Embryonic facial prominence (tissue), 1 donor: ENCODE measurements around the gene RPS6KA4.

Source experiments
- DNase-seq: peaks from one replicate; pipeline ENCODE4 v3.0.0-alpha.2; 2016; ENCODE audit errors: extremely low spot score

The RPS6KA4 gene

DNA sequence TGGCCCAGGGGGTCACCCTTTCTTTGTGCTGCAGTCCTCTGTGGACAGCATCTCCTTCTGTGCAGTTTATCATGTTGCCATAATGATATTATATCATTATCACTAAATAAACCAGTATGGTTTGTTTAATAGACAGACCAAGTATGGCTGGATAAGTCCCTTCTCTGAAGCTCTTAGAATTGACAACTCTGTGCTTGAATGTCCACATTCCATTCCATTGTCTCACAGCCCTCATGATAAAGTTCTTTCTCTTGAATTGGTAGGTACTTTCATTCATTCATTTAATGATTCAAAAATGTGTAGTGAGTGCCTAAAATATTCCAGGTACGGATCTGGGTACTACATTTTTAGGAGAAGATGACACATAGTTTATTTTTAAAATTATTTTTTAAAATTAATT is 7.8 kb downstream of the RPS6KA4 start:
- DNase-seq: no peak

DNA sequence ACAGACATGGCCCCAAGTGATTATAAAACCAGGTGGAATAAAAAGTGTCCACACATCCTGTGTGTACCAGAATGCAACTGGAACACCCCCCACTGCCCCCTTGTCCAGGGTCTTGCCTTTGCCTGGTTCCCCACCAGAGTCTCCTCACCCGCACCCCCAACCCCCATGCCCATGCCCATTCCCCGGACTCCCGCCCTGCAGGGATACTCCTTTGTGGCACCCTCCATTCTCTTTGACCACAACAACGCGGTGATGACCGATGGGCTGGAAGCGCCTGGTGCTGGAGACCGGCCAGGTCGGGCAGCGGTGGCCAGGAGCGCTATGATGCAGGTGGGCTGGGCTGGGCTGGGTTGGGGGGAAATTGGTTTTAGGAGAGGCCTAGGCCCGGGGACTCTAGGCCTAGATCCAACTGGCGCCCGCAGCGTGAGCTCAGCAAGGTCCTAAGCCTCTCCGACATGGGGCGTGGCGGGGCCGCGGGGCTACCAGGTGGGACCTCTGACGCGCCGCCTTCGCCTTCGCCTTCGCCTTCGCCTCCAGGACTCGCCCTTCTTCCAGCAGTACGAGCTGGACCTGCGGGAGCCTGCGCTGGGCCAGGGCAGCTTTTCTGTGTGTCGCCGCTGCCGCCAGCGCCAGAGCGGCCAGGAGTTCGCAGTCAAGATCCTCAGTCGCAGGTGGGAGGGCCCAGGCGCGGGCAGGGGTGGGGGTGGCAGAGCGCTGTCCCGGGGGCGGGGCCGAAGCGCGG is 9.1 kb downstream of the RPS6KA4 start:
- DNase-seq: no peak

DNA sequence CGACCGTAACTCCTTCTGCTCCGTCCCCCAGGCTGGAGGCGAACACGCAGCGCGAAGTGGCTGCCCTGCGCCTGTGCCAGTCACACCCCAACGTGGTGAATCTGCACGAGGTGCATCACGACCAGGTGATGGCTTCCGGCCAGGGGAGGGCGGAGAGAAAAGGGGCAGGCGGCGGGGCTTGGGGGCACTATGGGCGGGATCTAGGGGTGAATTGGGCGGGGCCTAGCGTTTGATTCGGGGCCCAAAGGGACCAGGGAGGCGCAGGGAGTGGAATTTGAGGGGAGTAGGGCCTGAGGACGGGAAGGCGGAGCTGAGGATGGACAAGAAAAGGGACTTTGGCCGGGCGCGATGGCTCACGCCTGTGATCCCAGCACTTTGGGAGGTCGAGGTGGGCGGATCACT is 9.7 kb downstream of the RPS6KA4 start:
- no peak for DNase-seq

DNA sequence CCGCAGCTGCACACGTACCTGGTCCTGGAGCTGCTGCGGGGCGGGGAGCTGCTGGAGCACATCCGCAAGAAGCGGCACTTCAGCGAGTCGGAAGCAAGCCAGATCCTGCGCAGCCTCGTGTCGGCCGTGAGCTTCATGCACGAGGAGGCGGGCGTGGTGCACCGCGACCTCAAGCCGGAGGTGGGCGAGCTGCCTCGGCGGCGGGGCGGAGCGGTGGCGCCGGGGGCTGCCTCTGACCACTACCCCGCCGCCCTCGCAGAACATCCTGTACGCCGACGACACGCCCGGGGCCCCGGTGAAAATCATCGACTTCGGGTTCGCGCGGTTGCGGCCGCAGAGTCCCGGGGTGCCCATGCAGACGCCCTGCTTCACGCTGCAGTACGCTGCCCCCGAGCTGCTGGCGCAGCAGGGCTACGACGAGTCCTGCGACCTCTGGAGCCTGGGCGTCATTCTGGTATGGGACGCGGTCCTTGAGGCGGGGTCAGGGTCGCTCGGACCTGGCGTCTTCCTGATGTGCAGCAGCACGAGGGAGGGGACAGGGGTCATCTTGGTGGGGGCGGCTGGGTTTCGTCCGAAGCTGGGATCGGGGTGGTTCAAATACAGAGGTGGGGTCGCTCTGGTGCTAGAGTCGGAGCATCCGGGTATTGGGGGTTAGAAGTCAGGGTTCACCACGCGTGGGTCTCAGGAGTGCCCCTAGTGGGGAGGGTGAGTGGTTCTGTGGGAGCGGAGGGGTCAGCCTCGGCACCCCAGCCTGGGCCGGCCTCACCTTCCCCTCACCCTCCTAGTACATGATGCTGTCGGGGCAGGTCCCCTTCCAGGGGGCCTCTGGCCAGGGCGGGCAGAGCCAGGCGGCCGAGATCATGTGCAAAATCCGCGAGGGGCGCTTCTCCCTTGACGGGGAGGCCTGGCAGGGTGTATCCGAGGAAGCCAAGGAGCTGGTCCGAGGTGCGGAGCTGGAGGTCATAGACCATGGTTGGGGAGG is 10.8 kb downstream of the RPS6KA4 start:
- no peak for DNase-seq

DNA sequence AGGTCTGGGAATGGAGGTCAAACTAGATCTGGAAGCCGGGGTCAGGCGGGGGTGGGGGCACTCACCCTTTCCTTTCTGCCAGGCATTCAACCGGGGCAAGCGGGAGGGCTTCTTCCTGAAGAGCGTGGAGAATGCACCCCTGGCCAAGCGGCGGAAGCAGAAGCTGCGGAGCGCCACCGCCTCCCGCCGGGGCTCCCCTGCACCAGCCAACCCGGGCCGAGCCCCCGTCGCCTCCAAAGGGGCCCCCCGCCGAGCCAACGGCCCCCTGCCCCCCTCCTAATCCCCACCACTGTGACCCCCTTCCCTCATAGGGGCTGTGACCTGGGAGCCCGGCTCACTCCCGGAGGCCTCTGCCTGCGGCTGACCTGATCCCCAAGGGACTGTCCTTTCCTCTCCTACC is 12.2 kb downstream of the RPS6KA4 start:
- DNase-seq: no peak

DNA sequence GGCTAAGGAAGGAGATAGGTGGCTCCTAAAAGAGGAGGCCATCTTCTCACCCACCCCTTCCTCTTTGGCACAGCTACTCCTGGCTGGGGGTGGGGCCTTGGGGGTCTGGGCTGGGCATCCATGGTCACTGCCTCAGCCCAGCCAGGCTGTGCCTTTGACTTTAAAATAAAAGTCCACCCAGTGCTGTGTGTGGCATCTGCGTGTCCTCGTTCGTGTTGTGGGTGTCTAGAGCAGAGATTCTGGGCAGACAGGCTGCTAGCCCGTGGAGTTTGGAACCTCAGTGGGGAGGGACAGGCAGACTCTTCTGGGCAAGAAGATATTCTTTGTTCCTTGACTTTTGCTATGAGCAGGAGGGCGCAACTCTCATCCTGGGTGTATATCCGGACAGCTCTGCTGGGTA is 13.1 kb downstream of the RPS6KA4 start:
- DNase-seq: no peak

DNA sequence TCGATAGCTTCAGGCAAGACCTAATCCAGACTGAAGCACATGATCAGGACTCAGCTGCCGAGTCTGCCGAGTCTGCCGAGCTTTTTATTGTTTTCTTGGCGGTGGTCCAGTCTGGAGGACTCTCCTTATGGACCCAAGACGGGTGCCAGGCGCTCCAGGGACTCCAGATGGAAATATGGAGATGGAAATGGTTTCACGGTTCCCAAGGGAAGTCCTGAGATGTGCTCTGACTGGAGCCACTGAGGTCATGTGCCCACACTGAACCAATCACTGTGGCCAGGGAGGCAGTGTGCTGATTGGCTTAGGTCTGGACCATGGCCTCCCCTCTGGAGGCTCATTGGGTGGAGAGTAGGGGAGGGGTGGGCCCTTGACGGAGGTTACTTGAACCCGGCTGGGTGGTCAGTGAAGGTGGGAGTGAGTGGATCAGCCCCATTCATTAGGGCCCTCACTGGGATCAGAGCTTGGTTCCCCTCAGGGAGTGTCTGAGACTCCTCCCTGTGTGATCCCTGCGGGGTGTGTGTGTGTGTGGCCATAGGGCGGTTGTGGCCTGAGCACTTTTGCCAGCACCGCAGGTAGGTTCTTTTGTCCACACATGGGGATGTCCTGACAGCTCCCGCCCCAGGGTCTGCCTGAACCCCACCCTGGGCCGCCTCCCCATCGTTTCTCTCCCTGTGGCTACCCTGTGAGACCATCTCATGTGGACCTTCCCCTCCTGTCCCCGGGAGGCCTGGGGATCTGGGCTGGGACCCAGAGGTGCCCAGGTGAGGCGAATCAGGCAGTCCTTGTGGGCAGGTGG is 14.0 kb downstream of the RPS6KA4 start:
- no peak for DNase-seq

DNA sequence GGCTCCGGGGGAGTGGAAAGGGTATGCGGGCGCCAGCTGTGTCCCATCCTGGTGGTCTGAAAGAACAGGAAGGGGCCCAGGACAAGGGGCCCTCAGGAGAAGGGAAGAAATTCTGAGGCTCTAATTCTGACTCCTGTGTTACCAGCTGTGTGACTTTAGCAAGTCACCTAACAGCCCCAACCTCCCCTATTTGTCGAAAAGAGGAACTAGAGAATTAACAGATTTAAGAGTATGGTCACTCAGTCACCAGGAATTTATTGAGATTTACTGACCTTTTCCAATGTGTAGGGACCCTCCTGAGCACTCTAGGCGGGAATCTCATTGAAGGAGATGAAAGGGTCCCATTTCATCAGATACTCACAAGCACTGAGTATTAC is 14.6 kb downstream of the RPS6KA4 start:
- DNase-seq: no peak

DNA sequence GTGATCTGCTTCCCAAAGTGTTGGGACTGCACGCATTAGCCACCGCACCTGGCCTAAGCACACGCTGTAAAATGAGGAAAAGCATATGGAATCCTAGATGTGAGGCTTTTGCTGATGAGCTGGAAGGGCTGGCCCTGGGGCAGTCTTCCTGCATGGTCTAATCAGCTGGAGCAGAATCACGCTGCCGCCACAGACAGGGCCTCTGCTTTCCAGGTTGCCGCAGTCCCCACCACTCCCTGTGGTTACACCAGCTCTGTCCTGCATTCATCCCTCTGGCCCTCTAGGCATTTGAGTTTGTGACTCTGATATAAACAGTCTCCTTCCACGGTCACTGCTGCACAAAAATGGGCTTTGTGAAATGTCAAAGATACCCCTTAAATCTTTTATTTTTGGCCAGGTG is 17.1 kb downstream of the RPS6KA4 start:
- no peak for DNase-seq

DNA sequence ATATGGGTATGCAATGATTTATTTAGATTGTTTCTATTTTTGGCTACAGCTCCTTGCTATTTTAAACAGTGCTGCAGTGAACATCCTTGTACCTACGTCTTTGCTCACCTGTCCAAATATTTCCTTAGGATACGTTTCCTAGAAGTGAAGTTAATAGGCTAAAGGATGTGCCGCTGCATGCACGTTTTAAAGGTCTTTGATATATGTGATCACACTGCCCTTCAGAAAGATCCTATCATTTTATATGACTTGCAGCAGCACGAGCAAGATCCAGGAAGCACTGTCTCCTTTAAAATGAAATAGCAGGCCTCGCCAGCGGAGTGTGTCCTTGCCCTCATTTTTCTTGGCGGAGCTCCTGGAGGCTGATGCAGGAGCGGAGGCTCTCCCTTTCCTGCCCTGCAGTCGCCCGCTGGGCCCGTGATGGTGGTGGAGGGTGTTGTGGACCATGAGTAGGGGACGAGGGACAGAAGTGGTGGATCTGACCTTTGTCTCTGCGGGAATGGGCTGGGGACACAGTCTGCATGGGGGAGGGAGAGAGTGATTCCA is 19.4 kb downstream of the RPS6KA4 start:
- no peak for DNase-seq

DNA sequence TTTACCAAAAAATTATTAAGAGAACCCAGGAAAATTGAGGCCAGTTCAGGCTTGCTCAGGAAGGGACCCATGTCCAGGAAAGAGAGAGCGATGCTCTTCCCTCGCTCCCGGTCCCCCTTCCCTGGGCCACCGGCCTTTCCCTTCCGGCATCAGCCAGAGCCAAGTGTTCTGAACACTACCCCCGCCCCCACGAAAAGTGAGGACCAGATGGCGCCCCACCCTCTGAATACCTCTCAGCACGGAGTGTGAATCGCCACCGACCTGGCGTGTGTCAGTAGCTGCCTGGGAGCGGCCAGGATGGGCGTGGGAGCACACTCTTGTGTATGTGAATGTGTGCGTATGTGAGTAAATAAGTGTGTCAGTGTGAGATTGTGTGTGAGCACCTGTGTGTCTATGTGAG is 20.2 kb downstream of the RPS6KA4 start:
- no peak for DNase-seq

DNA sequence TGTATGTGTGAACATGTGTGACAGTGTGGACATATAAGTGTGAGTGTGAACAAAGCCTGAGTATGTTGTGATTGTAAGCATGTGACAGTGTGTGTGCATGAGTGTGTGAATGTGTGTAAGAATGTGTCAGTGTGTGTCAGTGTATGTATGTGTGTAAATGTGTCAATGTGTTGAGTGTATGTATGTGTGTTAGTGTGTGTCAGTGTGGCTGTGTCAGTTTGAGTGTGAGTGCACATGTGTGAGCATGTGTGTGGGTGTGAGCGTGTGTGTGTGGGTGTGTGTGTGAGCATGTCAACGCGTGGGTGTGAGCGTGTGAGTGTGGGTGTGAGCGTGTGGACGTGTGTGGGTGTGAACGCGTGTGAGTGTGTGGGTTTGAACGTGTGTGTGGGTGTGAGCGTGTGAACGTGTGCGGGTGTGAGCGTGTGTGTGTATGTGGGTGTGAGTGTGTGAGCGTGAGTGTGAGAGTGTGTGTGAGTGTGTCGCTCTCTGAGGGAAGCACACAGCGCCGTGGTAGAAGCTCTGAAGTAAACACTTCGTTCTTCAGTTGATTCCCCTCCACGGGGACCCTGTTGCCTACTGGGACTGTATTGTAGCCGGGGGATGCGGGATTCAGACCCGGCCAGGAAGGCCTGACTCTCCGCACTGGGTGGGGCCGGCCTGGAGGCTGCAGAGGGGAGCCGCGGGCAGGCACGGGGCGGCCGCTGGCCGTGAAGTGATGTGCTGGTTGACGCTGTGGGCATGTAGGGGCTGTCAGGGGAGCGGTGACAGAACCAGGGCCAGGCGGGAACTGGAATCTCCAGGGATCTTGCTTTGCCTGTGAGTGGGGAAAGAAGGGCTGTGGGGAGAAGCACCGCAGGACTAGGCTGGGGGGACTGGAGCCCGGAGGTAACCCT is 21.1 kb downstream of the RPS6KA4 start:
- no peak for DNase-seq

DNA sequence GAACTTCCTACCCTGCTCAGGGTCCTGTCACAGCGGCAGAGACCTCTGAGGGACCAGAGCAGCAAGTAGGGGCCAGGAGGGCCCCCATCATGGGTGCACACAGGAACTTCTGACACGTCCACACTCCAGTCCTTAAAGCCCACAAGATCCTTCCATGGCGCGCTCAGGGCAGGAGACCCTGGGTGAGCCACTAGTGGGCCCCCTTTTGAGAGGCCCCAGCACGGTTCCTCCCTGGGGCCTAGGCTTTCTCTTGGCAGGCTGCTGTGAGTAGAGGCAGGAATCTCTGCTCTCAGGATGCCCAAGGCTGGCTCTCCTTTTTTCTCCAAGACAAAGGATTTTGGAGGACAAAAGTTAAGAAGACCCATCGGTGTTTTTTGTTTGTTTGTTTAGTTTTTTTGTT is 22.4 kb downstream of the RPS6KA4 start:
- DNase-seq: no peak

DNA sequence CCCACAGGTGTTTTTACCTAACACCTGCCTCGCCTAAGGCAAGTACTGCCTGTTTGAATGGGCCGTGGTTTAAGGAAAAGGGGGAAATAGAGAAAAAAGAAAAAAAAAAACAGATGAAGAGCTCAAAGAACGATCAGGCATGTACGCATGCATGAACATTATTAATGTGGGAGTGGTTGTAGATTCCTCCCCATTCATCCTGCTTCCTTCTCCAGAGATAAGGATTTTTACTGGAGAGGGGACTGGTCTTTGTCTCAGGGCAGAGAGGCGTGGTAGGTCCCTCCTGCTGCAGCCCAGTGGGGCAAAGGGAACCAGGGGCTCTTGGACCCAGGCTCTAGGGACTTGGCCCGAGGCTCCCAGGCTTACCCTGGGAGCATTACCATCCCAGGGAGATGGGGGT is 23.1 kb downstream of the RPS6KA4 start:
- DNase-seq: no peak

DNA sequence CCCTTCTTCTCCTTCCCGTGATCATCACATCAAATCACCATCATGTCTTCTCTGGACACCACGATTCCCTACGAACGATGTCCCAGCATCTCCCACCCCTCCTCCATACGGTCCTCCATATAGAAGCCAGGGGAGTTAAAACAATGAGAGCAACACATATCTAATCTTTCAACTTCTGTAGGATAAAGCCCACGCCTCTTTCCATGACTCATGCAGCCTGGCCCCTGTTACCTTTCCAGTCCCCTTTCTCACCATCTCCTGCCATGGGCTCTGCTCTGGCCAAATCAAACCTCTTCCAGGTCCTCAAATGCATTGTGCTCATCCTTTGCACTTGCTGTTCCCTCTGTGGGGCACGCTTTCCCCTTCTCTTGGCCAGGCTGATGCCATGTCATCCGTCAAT is 23.6 kb downstream of the RPS6KA4 start:
- DNase-seq: no peak

DNA sequence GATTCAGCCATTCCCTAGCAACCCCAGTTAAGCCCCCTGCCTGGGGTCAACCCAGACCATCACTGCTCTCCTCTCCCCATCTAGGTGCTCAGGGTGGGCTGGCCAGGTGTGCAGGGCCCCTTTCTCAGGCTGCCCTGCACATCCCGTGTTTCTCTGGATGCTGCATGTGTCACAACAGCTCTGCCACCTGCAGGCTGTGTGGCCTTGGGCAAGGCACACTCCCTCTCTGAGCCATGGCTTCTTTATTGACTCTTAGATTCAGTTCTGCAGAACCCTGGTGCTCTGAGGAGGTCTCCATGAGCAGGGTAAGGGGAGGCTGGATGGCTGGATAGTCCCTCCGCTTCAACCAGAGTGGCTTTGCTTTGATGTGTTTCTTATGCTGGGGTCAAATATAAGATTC is 24.6 kb downstream of the RPS6KA4 start:
- DNase-seq: no peak

DNA sequence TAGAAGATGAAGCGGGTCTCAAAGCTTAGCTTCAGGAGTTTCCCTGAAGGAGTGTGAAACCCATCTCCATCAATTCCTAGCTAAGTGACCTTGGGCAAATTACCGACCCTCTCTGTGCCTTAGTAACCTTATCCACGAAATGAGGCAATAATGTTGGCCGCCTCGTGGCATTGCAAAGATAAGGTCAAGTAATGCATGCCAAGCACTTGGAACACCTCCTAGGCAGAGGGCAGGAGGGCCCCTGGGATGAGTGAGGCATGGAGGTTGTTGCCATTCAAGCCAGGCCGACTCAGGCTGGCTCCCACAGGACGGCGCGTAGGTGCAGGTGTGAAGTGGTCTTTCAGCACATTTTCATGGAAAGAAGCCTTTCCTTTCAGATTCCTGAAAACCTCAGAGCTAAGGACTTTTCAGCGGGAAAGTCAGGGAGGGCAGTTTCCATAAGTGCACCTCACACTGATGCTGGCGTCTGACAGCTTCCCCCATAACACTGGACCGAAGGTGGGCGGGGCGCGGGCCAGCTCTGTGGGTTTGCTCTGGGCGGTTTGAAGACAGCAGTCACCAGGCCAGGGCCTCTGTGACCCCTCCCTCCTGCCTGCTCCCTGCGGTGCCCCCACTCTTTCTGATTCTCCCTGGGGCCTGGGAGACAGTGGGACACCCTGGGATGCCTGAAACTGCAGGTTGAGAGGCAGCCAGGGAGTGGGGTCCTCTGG is 25.2 kb downstream of the RPS6KA4 start:
- DNase-seq: no peak

DNA sequence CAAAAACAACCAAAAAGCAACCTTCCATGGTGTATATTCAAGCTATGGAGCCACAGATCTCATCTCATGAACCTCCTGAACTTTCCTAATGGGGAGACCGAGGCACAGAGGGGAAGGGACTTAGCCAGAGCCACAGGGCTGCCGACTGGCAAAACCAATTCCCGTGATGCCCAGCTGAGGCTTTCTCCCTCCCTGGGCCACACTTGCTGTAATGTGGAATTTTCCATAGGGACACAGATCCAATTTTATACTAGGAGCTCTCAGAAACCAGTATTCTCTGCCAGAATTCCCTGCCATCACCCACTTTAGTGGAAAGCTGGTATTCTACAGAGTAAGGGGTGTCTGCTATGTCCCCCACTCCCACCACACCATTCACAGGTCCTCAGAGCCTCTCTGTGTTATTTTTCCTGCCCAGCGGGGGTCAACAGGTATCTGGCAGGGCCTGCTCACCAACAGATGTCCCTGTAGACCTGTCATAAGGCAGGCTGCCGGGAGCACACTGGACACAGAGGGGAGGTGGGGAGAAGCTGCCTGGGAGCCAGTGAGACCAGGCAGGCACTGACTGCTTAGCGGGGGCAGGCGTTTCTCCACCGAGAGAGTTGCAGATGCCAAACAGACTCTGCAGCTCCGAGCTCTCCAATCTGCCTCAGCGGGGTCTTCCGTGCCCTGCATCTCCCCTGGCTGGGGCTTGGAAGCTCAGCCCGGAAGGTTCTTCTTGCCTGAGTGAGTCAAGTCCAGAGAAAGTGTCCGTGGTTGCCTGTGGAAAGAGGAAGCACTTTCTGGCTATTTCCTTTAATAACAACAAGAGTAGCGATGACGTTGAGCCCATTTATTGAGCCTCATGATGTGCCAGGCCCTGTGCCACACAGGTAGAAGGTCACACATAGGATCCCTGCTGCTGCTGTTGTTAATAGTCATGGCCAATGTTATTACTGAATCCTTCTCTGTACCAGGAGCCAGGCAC is 26.3 kb downstream of the RPS6KA4 start:
- no peak for DNase-seq
